Renal cortex interstitium (tissue), 15 donors: ENCODE results near the gene FAM3D. TPM values are rescaled to one million over a fixed set of nuclear protein-coding genes. Genes with fewer than 3 reads are reported as not detected.
"Not testable (repeated sequence)": the region's sequence is repeated elsewhere in the genome, so short reads cannot be mapped to it uniquely, and the experiment has no call there.

ENCODE experiments used
- DNase-seq, 11 donors: peaks; one replicate each; pipeline ENCODE4 v3.0.0-alpha.2; 2013; ENCODE audit warnings: low read depth in 9 of 11, low spot score in 4 of 11; ENCODE audit errors: extremely low read depth in 1 of 11
- long read RNA-seq, 16 experiments: transcript quantifications; one replicate each; lab custom pipeline, GENCODE V29; 2026
- polyA plus RNA-seq, 3 donors: library from polyadenylated mRNA; unstranded; fragments of 120-200 nt; gene quantifications; one replicate each; pipeline ENCODE4 v1.2.1, GENCODE V29; 2013; ENCODE audit not compliant: insufficient read length in 3 of 3

FAM3D gene
- 1 to 10 TPM in 1 of 3 donors, under 1 TPM in 2; 0.44 to 2.3 (median 0.85) TPM for polyA plus RNA-seq
- long read RNA-seq, donor 1: 0 reads
- long read RNA-seq, donor 2: 0 reads
- long read RNA-seq, donor 3: 0 reads
- long read RNA-seq, donor 4: 0 reads
- long read RNA-seq, donor 5: 0 reads
- long read RNA-seq, donor 6: 0 reads
- long read RNA-seq, donor 7: 0 reads
- long read RNA-seq, donor 8: 0 reads
- long read RNA-seq, donor 9: 0 reads
- long read RNA-seq, donor 10: 0 reads
- long read RNA-seq, donor 11: 0 reads
- long read RNA-seq, donor 12: 0 reads
- long read RNA-seq, donor 13: 0 reads
- long read RNA-seq, donor 14: 0 reads
- long read RNA-seq, donor 15: 0 reads
- long read RNA-seq, donor 16: 0 reads

- DNase-seq: no peak
These were observed at the start of gene FAM3D for GRCh38 chr3:58666683-58667082. Gene FAM3D, minus strand, starts transcription at chr3:58666774. Its CDS starts 11,211 bp downstream, at chr3:58655563.

- no peak for DNase-seq
These were observed 47.3 kb upstream of the FAM3D start for GRCh38 chr3:58713715-58714401.

- DNase-seq: no peak
These were observed 45.3 kb upstream of the FAM3D start for GRCh38 chr3:58711871-58712270.

- not testable (repeated sequence) for DNase-seq
These were observed 42.4 kb upstream of the FAM3D start for GRCh38 chr3:58708983-58709382.

- DNase-seq: no peak
These were observed 41.7 kb upstream of the FAM3D start for GRCh38 chr3:58708116-58708791.

- DNase-seq: no peak
These were observed 40.9 kb upstream of the FAM3D start for GRCh38 chr3:58707390-58707930.

GRCh38 chr3:58706395-58707167 is 40.0 kb upstream of the FAM3D start:
- DNase-seq: no peak

- no peak for DNase-seq
These were observed 38.2 kb upstream of the FAM3D start for GRCh38 chr3:58704745-58705144.

- DNase-seq: not testable (repeated sequence)
These were observed 37.7 kb upstream of the FAM3D start for GRCh38 chr3:58704304-58704703.

- DNase-seq: no peak
These were observed 31.7 kb upstream of the FAM3D start for GRCh38 chr3:58698246-58698645.

GRCh38 chr3:58697561-58697960 is 31.0 kb upstream of the FAM3D start:
- no peak for DNase-seq

GRCh38 chr3:58696813-58697212 is 30.2 kb upstream of the FAM3D start:
- DNase-seq: not testable (repeated sequence)

- no peak for DNase-seq
These were observed 29.5 kb upstream of the FAM3D start for GRCh38 chr3:58696093-58696492.

- DNase-seq: not testable (repeated sequence)
These were observed 28.7 kb upstream of the FAM3D start for GRCh38 chr3:58695284-58695683.

GRCh38 chr3:58693940-58694850 is 27.6 kb upstream of the FAM3D start:
- no peak for DNase-seq

GRCh38 chr3:58692484-58692883 is 25.9 kb upstream of the FAM3D start:
- no peak for DNase-seq

- peak in 4 of 11 donors; percentile 12 to 18 (median 14) for DNase-seq
These were observed 25.4 kb upstream of the FAM3D start for GRCh38 chr3:58691997-58692396.

- no peak for DNase-seq
These were observed 23.9 kb upstream of the FAM3D start for GRCh38 chr3:58690490-58690889.
